Loucy (cell line): ENCODE measurements around the gene JKAMP.

Experiments used
- H2AFZ ChIP-seq: fragments of 200-600 bp; sonication (generic); 2 replicates; pipeline ENCODE4 v1.6.0; 2016; ENCODE audit warnings: antibody characterized with exemption, mild to moderate bottlenecking, low read length, moderate library complexity
- H3F3A ChIP-seq: fragments of 200-600 bp; 2 replicates; pipeline ENCODE4 v1.6.0; 2016; ENCODE audit warnings: antibody characterized with exemption, low read depth, mild to moderate bottlenecking
- H3K27me3 ChIP-seq: fragments of 200-600 bp; sonication (generic); 2 replicates; pipeline ENCODE4 v1.6.1; 2014; ENCODE audit warnings: low read length, mild to moderate bottlenecking; ENCODE audit not compliant: insufficient read depth, poor library complexity, severe bottlenecking
- H3K36me3 ChIP-seq: fragments of 200-600 bp; sonication (generic); 2 replicates; pipeline ENCODE4 v1.6.1; 2016; ENCODE audit warnings: low read length; ENCODE audit not compliant: insufficient read depth
- H3K4me1 ChIP-seq: fragments of 200-600 bp; sonication (generic); 2 replicates; pipeline ENCODE4 v1.5.1; 2014; ENCODE audit warnings: low read length, mild to moderate bottlenecking; ENCODE audit not compliant: insufficient read depth, poor library complexity, severe bottlenecking
- H3K4me2 ChIP-seq: fragments of 200-600 bp; sonication (generic); 2 replicates; pipeline ENCODE4 v1.6.0; 2014; ENCODE audit warnings: antibody characterized with exemption, low read length, low read depth, mild to moderate bottlenecking; ENCODE audit not compliant: poor library complexity, severe bottlenecking
- H3K4me3 ChIP-seq: fragments of 200-600 bp; sonication (generic); 2 replicates; pipeline ENCODE4 v1.5.1; 2014; ENCODE audit warnings: low read length, mild to moderate bottlenecking, mixed read lengths; ENCODE audit not compliant: poor library complexity, severe bottlenecking
- H3K79me2 ChIP-seq: fragments of 200-600 bp; sonication (generic); 2 replicates; pipeline ENCODE4 v1.6.1; 2014; ENCODE audit warnings: low read length; ENCODE audit not compliant: insufficient read depth
- H3K9ac ChIP-seq: fragments of 200-600 bp; sonication (generic); 2 replicates; pipeline ENCODE4 v1.6.0; 2014; ENCODE audit warnings: mild to moderate bottlenecking, low read depth, low read length, moderate library complexity; ENCODE audit not compliant: poor library complexity, severe bottlenecking
- H3K9me2 ChIP-seq: fragments of 200-600 bp; sonication (generic); replicated peaks from 2 replicates; pipeline ENCODE4 v1.6.1; 2016; ENCODE audit warnings: low read depth, low read length, mixed read lengths
- H3K9me3 ChIP-seq: fragments of 200-600 bp; sonication (generic); 2 replicates; pipeline ENCODE4 v1.6.1; 2014; ENCODE audit warnings: mild to moderate bottlenecking, antibody characterized with exemption, low read length, low read depth; ENCODE audit not compliant: insufficient read depth
- H4K20me1 ChIP-seq: fragments of 200-600 bp; sonication (generic); 2 replicates; pipeline ENCODE4 v1.6.0; 2014; ENCODE audit warnings: antibody characterized with exemption, low read length, mild to moderate bottlenecking; ENCODE audit not compliant: insufficient read depth, poor library complexity, severe bottlenecking
- EZH2phosphoT487 ChIP-seq: fragments of 200-600 bp; IDR thresholded peaks from 2 replicates; pipeline ENCODE4 v1.6.1; 2018; ENCODE audit warnings: antibody characterized with exemption, mild to moderate bottlenecking, moderate library complexity, borderline replicate concordance
- TF ChIP-seq, protein P1 (sequence below): fragments of 200-600 bp; sonication (generic); conservative IDR thresholded peaks from 2 replicates; pipeline ENCODE4 v1.5.1; 2014; ENCODE audit warnings: mild to moderate bottlenecking, antibody characterized with exemption, low read length

The JKAMP gene

DNA sequence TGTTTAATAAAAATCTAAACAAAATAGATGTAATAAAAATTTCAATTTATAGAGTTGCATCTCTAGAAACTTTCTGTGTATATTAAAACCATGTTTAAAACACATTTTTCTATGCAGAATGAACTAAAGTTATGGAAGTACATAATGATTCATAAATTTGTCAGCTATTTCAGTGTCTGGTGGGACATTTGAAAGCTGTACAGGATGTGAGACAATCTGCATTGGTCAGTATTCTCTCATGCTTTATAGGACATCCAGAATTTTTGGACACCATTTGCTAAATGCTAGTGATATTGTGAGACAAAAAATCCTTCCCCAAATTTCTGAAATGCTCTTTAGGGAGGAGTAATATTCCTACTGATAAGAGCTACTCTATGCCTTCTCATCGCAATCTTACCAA, 32.5 kb upstream of the JKAMP start:
- Histone ChIP-seq H3K9me3 (peaks cover 3% of the 10 kb centered on the region; the same call in 1 of the 2 replicates), H4K20me1 (no peaks in the 10 kb centered on the region), H3K9ac (no peak overlapping the region), H3K4me2 (no peak overlapping the region), H3K4me1 (no peaks in the 10 kb centered on the region), H3F3A (no peaks in the 10 kb centered on the region), H3K36me3 (no peaks in the 10 kb centered on the region), H3K79me2 (no peaks in the 10 kb centered on the region), H3K9me2 (no peaks in the 10 kb centered on the region), H3K27me3 (no peaks in the 10 kb centered on the region), H3K4me3 (no peak overlapping the region), H2AFZ (no peak overlapping the region)
- TF ChIP-seq EZH2phosphoT487, result no peak
- TF ChIP-seq, protein P1, sequence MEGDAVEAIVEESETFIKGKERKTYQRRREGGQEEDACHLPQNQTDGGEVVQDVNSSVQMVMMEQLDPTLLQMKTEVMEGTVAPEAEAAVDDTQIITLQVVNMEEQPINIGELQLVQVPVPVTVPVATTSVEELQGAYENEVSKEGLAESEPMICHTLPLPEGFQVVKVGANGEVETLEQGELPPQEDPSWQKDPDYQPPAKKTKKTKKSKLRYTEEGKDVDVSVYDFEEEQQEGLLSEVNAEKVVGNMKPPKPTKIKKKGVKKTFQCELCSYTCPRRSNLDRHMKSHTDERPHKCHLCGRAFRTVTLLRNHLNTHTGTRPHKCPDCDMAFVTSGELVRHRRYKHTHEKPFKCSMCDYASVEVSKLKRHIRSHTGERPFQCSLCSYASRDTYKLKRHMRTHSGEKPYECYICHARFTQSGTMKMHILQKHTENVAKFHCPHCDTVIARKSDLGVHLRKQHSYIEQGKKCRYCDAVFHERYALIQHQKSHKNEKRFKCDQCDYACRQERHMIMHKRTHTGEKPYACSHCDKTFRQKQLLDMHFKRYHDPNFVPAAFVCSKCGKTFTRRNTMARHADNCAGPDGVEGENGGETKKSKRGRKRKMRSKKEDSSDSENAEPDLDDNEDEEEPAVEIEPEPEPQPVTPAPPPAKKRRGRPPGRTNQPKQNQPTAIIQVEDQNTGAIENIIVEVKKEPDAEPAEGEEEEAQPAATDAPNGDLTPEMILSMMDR, result no peak

- H3K4me3 ChIP-seq, result no peak overlapping the region
- no peaks in the 10 kb centered on the region for H3K36me3 ChIP-seq
- H3K9me2 ChIP-seq, result no peaks in the 10 kb centered on the region
- no peaks in the 10 kb centered on the region for H3K4me1 ChIP-seq
- no peaks in the 10 kb centered on the region for H3K27me3 ChIP-seq
- H3K9ac ChIP-seq, result no peak overlapping the region
- TF ChIP-seq, protein P1, result no peak
- TF ChIP-seq EZH2phosphoT487, result no peak
- peaks cover 3% of the 10 kb centered on the region; the same call in 1 of the 2 replicates for H3K9me3 ChIP-seq
- no peaks in the 10 kb centered on the region for H3F3A ChIP-seq
- H3K79me2 ChIP-seq, result no peaks in the 10 kb centered on the region
- no peaks in the 10 kb centered on the region for H4K20me1 ChIP-seq
- H3K4me2 ChIP-seq, result no peak overlapping the region
- no peak overlapping the region for H2AFZ ChIP-seq
These were observed 30.2 kb upstream of the JKAMP start for GRCh38 chr14:59454139-59454538.

DNA sequence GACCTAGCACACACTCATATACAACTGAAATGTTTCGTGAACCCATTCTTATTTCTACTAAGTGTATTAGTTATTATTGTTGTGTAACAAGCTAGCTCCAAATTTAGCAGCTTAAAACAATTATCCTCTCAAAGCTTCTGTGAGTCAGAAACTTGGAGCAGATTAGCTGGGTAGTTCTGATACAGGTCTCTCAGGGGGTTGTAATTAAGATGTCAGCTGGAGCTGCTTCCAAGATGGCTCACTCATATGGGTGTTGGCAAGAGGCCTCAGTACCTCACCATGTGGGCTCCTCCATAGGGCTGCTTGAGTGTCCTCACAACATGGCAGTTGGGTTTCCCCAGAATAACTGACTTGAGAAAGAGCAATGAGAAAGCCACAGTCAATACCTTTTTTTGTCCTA, 28.9 kb upstream of the JKAMP start:
- Histone ChIP-seq H3K79me2 (no peaks in the 10 kb centered on the region), H3K4me1 (no peaks in the 10 kb centered on the region), H3K36me3 (no peaks in the 10 kb centered on the region), H3K4me3 (no peak overlapping the region), H2AFZ (no peak overlapping the region), H3K9me3 (peaks cover 3% of the 10 kb centered on the region; the same call in 1 of the 2 replicates), H3K9ac (no peak overlapping the region), H3K27me3 (no peaks in the 10 kb centered on the region), H3F3A (no peaks in the 10 kb centered on the region), H3K4me2 (no peak overlapping the region), H3K9me2 (no peaks in the 10 kb centered on the region), H4K20me1 (no peaks in the 10 kb centered on the region)
- TF ChIP-seq EZH2phosphoT487, result no peak
- TF ChIP-seq, protein P1, result no peak
